GM12875 (cell line): Measurements from ENCODE around the gene IFI27L1.

Experiments
- H3K4me3 ChIP-seq: one replicate; pipeline ENCODE4 v1.5.1; 2011; ENCODE audit warnings: low read depth, low read length, control low read depth
- CTCF ChIP-seq: IDR thresholded peaks from 2 replicates; pipeline ENCODE4 v1.5.1; 2011; ENCODE audit warnings: low read depth, mild to moderate bottlenecking, control low read depth, inconsistent platforms, low read length, moderate library complexity, borderline replicate concordance; ENCODE audit not compliant: insufficient read depth

Gene IFI27L1

GRCh38 chr14:94054401-94054800 lies 26.7 kb upstream of the IFI27L1 start:
- TF ChIP-seq CTCF = no peak
- no peak overlapping the region for H3K4me3 ChIP-seq

GRCh38 chr14:94054936-94055335 lies 26.2 kb upstream of the IFI27L1 start:
- no peak for TF ChIP-seq CTCF
- no peak overlapping the region for H3K4me3 ChIP-seq

GRCh38 chr14:94056579-94057308 lies 24.4 kb upstream of the IFI27L1 start:
- no peak for TF ChIP-seq CTCF
- no peak overlapping the region for H3K4me3 ChIP-seq

- no peak for TF ChIP-seq CTCF
- H3K4me3 ChIP-seq = no peak overlapping the region
These were observed 22.9 kb upstream of the IFI27L1 start for GRCh38 chr14:94058128-94058673.

GRCh38 chr14:94058674-94059138 lies 22.4 kb upstream of the IFI27L1 start:
- TF ChIP-seq CTCF = no peak
- no peak overlapping the region for H3K4me3 ChIP-seq

GRCh38 chr14:94059998-94060397 lies 21.1 kb upstream of the IFI27L1 start:
- no peak for TF ChIP-seq CTCF

GRCh38 chr14:94062344-94062940 lies 18.7 kb upstream of the IFI27L1 start:
- TF ChIP-seq CTCF = no peak
- no peak overlapping the region for H3K4me3 ChIP-seq

More at GRCh38 chr14:94059998-94060397, 21.1 kb upstream of the IFI27L1 start:
- H3K4me3 ChIP-seq = no peak overlapping the region
